A549 (cell line): ENCODE data around the gene C14orf132.
A peak's percentile ranks its signal among the peaks of the same experiment; 100 is the strongest.

Experiments
- BHLHE40 ChIP-seq: IDR thresholded peaks from 2 replicates; pipeline ENCODE4 v1.6.1; 2012; ENCODE audit warnings: low read depth, low read length, inconsistent platforms
- HDAC2 ChIP-seq: fragments of 200-600 bp; sonication (generic); IDR thresholded peaks from 2 replicates; pipeline ENCODE4 v1.6.1; 2016
- KDM5A ChIP-seq: fragments of 200-600 bp; sonication (generic); IDR thresholded peaks from 2 replicates; pipeline ENCODE4 v1.6.1; 2016; ENCODE audit warnings: antibody characterized with exemption, mild to moderate bottlenecking
- NFE2L2 ChIP-seq: fragments of 150-350 bp; conservative IDR thresholded peaks from 2 replicates; pipeline ENCODE4 v1.6.1; 2014; ENCODE audit warnings: low read length
- NPAS2 ChIP-seq: fragments of 250-450 bp; sonication (Bioruptor Pico); IDR thresholded peaks from 2 replicates; pipeline ENCODE4 v1.8.0; 2022; ENCODE audit warnings: mild to moderate bottlenecking, moderate library complexity, borderline replicate concordance
- POLR2A ChIP-seq: IDR thresholded peaks from 2 replicates; pipeline ENCODE4 v1.6.1; 2012; ENCODE audit warnings: mild to moderate bottlenecking, low read length
- SMC3 ChIP-seq: fragments of >200 bp; sonication (Bioruptor Twin); formaldehyde crosslinking; IDR thresholded peaks from 3 replicates; pipeline ENCODE4 v1.6.1; 2018; ENCODE audit warnings: inconsistent platforms
- ZFP36 ChIP-seq: fragments of 450-650 bp; IDR thresholded peaks from 2 replicates; pipeline ENCODE4 v1.6.1; 2014; ENCODE audit warnings: borderline replicate concordance; ENCODE audit not compliant: partially characterized antibody
- TF ChIP-seq, protein P1 (sequence below): fragments of >200 bp; sonication (Bioruptor Twin); formaldehyde crosslinking; IDR thresholded peaks from 3 replicates; pipeline ENCODE4 v1.5.1; 2016

DNA sequence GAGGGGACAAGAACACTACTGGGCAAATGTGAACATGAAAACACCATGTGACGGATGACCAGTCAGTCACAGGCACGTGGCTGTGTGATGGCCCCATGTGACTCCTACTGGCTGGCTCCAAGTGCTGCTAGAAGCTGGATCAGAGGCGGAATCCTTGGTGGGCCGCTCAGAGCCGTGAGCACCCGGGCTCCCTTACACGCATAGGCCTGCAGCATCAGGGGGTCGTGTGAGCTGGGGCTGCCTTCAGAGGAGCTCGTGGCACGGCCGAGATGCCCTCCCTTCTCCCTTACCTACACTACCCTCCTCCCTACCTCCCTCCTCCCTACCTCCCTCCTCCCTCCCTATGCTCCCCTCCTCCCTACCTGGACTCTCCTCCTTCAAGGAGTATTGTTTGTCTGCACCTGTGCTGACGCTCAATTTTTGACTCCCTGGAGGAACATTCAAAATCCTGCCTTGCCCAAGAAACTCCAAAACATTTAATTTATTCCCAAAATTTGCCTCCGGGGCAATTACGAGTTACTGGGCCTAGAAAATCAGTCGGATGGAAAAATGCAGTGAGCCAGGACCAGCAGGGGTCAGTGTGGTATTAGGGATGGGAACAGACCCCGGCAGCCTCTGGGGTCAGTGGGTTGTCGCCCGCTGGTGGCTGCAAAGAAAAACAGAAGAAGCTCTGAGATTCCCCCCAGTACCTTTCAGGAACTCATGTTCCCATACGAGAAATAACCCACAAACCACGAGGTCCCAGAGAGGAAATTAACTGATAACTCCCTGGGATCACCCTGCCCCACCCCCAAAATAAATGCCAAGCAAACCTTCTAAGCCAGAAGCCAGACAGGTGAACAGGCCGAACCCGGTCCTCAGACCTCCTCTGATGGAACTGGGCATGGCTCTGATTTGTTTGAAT lies 61.3 kb downstream of the C14orf132 start:
- no peak for TF ChIP-seq NPAS2
- no peak for TF ChIP-seq POLR2A
- TF ChIP-seq NFE2L2 = no peak
- TF ChIP-seq, protein P1, sequence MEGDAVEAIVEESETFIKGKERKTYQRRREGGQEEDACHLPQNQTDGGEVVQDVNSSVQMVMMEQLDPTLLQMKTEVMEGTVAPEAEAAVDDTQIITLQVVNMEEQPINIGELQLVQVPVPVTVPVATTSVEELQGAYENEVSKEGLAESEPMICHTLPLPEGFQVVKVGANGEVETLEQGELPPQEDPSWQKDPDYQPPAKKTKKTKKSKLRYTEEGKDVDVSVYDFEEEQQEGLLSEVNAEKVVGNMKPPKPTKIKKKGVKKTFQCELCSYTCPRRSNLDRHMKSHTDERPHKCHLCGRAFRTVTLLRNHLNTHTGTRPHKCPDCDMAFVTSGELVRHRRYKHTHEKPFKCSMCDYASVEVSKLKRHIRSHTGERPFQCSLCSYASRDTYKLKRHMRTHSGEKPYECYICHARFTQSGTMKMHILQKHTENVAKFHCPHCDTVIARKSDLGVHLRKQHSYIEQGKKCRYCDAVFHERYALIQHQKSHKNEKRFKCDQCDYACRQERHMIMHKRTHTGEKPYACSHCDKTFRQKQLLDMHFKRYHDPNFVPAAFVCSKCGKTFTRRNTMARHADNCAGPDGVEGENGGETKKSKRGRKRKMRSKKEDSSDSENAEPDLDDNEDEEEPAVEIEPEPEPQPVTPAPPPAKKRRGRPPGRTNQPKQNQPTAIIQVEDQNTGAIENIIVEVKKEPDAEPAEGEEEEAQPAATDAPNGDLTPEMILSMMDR = peak; percentile 100
- no peak for TF ChIP-seq BHLHE40
- TF ChIP-seq ZFP36 = no peak
- TF ChIP-seq SMC3 = peak; percentile 100
- TF ChIP-seq KDM5A = no peak
- TF ChIP-seq HDAC2 = no peak
